Non-pigmented ciliary epithelial cell (primary cell): ENCODE data around the gene CLCNKA.
"Not testable (repeated sequence)": the region's sequence is repeated elsewhere in the genome, so short reads cannot be mapped to it uniquely, and the experiment has no call there.

Experiments used
- DNase-seq: peaks from one replicate; pipeline ENCODE4 v3.0.0-alpha.2; 2010; ENCODE audit warnings: low read depth

CLCNKA gene

DNA sequence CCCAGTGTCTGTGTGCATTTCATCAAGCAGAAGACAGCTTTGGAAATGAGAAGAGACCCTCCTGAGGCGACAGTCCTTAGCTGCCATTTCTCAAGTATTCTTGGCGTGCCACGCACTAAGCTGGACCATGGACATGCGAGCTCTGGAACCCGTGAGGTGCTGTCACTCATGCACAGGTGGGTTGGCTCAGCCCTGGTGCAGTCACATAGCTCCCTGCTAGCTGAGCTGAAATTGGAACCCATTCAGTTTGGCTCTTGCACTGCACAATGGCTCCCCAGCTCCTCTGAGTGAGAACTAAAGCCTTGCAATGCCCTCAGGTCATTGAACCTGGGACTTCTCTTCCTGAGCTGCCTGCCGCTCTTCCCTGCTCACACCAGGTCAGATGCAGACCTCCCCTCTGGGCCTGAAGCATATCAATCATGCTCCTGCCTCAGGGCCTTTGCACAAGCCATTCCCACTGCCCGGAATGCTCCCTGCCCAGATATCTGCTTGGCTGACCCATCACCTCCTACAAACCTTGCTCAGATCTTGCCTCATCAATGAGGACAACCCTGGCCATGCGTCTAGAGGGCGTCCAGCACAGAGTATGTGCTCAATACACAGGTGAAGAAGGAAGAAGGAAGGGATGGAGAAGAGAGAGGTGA, 24.1 kb upstream of the CLCNKA start:
- no peak for DNase-seq

DNA sequence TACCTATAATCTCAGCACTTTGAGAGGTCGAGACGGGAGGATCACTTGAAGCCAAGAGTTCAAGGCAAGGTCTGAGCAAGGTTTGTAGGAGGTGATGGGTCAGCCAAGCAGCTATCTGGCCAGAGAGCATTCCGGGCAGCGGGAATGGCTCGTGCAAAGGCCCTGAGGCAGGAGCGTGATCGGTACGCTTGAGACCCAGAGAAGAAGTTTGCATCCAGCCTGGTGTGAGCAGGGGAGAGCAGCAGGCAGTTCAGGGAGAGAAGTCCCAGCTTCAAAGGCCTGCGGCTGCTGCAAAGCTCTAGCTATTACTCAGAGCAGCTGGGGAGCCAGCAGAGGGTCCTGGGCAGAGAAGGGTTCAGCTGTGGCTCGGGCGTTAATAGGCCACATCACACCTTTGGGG, 22.9 kb upstream of the CLCNKA start:
- no peak for DNase-seq

DNA sequence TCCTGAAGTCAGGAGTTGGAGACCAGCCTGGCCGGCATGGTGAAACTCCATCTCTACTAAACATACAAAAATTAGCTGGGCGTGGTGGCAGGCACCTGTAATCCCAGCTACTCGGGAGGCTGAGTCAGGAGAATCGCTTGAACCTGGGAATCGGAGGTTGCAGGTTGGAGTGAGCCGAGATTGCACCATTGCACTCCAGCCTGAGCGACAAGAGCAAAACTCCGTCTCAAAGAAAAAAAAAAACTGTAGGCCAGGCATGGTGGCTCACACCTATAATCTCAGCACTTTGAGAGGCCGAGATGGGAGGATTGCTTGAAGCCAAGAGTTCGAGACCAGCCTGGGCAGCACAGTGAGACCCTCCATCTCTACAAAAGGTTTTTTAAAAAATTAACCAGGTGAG, 20.6 kb upstream of the CLCNKA start:
- DNase-seq: not testable (repeated sequence)

DNA sequence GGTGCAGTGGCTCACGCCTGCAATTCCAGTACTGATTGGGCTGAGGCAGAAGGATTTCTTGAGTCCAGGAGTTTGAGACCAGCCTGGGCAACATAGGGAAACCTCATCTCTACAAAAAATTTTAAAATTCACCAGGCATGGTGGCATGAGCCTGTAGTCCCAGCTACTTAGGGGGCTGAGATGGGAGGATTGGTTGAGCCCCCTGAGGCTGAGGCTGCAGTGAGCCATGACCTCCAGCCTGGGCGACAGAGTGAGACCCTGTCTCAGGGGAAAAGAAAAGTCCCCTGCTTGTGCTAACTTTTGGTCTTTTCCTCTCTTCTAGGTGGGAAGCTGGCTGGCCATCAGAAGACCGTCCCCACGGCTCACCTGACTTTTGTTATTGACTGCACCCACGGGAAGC, 16.2 kb upstream of the CLCNKA start:
- no peak for DNase-seq

DNA sequence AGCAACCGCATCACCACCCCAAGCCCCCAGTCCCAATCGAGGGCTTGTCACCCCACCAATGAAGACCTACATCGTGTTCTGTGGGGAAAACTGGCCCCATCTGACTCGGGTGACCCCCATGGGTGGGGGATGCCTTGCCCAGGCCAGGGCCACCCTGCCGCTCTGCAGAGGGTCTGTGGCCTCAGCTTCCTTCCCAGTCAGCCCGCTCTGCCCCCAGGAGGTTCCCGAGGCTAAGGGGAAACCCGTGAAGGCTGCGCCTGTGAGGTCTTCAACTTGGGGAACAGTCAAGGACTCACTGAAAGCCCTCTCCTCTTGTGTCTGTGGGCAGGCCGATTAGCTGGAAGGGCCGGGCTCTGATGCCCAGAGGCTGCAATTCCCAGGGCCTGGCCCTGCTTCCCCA, 15.8 kb upstream of the CLCNKA start:
- no peak for DNase-seq

DNA sequence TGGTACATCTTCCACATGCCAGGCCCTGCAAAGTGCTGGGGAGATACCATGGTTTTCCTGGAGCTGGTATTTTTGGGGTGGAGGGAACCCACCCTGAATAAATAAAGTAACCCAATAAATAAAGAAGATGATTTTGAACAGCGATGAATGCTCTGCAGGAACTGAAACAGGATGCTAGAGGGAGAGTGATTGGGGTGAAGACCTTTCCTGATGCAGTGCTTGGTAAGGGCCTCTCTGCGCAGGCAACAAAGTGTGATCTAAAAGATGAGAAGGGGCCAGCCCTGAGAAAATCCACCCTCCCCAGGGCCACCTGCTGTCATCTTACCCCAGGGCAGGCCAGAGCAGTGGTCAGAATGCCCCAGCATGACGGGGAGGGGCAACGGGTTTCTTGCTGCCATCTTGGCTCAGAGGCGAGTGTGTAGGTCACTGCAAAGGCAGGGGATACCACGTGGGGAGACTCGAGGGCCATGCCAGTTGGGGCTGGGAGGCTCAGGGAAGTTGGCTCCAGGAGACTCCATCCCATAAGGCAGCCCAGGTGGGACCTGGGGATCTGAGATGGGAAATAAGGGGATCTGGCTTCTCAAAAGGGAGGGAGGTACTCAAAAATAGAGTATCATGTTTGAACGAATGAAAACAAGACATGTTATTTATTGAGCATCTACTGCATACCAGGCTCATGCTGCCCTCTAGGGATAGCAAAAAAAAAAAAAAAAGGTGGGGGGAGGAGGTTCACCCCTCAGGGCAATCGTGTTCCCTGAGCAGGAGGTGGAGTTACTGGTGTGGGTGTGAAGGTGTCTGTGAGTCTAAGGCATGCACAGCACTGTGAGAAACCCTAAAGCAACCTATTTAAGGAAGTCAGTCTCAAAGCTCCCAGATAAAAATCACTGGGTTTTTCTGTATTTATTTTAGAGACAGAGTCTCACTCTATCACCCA, 15.0 kb upstream of the CLCNKA start:
- no peak for DNase-seq

DNA sequence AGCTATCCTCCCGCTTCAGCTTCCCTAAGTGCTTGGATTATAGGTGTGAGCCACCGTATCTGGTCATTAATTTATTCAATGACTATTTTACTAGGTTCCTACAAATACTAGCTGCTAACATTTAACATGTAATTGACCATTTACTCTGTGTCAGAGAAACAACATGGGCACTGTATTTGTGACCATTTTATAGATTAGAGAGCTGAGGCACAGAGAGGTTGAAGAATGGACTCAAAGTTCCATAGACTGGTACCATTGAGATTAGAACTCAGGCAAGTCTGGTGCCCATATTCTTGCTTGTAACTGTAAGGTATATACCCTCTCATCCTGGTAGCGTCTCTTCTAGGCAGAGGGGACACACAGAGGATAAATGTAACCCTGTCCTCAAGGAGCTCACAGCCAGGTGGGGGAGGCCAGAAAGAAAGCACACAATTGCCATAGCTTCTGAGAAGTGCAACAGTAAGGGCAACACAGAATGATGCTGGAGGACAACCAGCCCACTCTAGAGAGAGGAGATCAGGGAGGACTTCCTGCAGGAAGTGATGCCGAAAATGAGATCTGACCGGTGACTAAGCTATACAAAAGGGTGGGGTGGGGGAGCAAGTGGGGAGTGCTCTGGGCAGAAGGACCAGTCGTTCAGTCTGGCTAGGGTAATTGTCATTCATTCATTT, 14.0 kb upstream of the CLCNKA start:
- DNase-seq: no peak

DNA sequence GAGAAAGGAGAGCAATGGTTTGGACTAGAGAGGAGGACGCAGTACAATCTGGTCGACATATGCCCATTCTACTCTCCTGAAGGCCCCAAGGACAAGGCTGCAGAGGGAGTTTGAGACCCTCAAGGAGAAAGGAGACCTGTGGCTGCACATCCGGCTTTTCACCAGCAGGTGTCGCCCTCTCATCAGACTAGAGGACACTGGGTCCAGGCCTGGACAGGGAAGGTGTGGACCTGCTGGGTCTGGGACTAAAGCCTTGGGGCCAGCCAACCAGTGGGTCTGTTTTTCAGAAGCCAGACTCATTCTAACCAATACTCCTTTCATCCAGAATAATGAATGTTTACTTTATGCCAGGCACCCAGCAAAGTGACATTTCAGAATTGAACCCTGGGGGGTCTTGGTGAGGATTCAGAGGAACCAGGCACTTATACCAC, 12.8 kb upstream of the CLCNKA start:
- no peak for DNase-seq

DNA sequence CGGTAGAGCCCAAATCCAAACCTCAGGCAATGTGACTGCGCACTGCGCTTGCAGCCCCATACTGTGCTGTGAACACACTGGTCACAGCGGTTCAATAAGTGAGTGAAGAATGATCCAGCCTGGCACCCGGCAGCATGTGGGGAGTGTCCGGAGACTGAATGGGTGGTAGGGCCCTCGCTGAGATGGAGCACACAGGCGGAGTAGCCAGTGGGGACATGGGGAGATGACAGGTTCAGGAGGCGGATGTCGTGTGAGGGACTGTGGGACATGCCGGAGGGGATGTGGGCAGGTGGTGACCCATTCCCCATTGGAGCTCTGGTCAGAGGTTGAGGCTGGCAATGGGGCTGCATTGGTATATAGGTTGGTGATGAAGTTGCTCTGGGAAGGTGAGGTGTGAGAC, 12.2 kb upstream of the CLCNKA start:
- no peak for DNase-seq

DNA sequence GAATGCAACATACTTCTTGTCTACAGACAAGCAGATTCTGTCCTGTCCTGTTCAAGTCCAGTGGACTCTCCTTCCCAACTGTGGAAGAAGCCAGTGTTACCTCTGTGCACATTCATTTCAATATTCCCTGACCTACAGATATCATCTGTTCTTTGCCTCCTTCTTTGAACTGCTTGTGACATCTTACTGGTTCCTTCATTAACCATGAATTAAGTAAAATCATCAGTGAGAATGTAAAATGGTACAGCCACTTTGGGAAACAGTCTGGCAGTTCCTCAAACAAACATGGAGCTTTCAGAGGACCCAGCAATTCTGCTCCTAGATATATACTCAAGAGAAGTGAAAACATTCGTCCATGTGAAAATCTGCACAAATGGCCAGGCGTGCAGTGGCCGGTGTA, 11.0 kb upstream of the CLCNKA start:
- no peak for DNase-seq

DNA sequence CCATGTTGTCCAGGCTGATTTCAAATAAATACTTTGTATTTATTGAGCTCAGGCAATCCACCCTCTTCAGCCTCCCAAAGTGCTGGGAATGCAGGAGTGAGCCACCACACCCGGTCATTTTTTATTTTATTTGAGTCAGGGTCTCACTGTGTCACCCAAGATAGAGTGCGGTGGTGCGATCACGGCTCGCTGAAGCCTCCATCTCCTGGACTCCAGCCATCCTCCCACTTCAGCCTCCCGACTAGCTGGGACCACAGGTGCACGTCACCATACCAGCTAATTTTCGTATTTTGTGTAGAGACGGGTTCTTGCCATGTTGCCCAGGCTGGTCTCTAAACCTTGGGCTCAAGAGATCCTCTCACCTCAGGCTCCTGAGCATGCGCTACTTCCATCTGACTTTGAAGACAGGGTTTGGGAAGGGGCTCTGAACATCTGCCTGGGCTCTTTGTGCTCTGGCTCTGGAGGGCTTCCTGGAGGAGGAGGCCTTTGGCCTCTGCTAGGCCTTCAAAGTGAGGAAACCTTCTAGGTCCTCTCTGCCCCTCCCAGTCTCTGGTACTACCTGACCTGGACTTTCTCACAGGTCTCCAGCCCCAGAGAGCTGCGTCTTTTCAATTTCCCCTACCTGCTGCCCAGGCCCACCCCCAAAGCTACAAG, 9.8 kb upstream of the CLCNKA start:
- DNase-seq: no peak

DNA sequence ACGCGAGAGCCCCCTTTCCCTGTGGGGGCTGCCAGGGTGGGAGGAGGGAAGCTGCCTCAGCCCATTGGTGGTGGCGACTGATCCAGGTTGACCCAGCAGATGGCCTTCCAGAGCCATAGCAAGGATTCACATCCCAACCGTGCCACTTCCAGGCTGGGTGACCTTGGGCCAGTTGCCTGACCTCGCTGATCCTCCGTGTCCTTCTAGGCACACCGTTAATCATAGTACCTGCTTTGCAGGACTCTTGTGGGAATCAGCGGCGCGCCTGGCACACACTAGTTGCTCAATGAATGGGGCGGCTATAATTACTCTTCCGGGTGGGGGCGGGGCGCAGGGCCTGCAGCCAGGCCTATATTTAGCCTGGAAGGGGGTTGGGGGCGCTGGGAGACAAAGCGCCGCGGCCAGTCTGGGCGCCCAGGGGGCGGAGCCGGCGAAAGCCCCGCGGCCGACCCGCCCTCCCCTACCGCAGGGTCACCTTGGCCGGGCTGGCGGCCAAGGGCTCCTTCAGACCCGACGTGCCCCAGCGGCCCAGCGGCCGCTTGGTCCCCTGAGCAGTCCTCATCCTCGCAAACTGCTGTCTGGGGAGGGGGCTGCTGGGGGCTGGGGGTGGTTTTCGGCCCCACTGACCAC, 9.1 kb upstream of the CLCNKA start:
- no peak for DNase-seq

DNA sequence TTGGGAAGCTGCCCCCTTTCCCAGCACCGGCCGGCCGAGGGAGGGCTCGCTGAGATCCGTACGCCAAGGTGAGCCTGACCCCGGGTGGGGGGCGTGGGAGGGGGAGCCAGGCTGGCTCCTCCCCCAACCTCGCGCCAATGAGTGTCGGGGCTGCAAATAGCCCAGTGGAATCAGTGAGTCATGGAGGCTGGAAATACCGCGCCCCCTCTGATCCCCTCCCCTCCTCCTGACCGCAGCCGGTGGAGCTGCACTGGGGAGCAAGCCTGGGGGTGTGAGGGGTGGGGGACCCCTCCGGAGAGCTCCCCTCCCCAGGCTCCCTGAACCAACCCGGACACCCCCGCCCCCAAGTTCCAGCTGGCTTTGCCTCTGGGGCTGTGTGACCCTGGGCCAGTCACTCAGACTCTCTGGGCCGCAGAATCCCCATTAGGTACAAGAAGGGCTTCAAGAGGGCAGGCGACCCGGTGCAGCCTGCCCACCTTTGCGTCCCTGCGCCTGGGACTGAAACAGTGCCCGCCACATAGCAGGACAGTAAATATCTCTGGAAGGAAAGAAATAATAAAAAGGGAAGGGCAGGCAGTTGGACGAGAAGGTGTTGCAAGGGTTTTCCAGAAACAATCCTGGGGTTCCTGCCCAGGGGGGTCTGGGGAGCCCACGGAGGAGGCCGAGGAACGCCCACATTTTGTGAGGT, 8.5 kb upstream of the CLCNKA start:
- DNase-seq: no peak

DNA sequence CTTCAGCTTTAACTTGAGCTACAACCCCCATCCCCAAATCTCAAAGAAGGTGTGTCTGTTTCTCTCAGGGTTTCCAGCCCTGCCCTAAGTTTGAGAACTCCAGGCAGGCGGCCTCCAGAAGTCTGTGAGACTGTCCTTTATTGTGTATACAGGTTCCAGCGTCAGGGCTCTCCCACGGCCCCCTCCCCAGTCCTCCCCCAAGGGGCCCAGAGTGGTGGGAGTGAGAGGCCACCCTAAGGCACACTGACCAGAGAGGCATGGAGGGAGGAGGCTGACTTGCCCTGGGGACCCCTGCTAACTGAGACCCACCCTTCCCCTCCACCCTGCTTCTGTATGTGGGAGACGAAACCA, 8.0 kb upstream of the CLCNKA start:
- DNase-seq: no peak

DNA sequence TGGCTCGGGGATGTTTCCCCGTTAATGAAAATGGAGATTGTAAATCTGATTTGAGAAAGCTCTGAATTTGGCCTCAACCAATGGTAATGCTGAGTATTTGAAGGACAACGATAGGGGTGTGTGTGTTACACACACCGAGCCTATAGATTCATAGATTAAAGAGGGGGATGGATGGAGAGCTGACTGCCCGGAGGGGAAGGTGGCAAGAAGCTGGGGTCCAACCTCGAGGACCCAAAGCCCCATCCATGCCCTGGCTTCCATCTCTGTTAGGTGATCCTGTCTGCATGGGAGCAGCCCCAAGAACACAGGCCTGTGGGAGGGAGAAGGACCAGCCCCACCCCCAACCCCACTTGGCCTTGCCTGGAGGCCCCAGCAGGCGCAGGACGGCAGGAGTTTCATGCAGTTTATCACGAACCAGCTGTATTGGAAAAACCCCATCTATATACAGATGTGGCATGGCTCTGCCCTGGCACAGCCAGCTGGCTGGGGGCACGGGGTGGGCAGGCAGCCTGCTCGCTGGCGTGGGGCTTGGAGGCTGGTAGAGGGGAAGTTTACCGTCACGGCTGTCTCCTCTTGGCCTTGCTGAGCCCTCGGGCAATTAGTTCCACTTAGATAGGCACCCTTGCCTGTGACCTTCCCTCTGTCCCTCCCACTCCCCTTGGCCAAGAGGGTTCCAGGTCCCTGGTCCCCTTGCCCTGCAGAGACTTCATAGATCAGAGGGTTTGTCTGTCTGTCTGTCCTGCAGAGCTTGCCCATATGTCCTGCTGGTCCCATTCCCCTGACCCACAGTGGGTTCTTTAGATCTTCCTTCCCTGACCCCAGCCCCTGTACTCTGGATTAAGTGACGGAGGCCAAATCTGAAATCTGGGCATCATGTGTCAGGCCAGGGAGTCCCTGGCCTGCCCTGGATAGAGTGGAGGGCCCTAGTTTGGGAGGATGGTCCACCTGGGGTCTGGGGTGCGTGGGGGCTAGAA, 7.0 kb upstream of the CLCNKA start:
- DNase-seq: no peak

DNA sequence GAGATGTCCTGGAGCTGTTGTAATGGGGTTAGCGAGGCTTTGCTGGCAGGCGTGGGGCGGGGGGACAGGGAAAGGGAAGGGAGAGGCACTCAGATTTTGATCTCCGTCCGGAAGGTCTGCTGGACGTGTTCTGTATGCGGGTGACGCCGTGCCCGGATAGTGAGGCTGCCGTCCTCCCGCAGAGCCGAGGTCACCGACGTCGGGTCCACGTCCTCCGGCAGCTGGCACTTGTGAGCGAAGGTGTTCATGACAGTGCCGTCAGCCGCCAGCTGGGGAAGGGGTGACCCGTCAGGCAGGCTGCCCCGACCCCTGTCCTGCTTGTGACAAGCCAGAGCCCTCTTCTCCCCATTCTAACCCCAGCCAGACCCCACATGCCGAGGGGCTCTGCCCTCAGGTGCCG, 6.3 kb upstream of the CLCNKA start:
- DNase-seq: no peak

DNA sequence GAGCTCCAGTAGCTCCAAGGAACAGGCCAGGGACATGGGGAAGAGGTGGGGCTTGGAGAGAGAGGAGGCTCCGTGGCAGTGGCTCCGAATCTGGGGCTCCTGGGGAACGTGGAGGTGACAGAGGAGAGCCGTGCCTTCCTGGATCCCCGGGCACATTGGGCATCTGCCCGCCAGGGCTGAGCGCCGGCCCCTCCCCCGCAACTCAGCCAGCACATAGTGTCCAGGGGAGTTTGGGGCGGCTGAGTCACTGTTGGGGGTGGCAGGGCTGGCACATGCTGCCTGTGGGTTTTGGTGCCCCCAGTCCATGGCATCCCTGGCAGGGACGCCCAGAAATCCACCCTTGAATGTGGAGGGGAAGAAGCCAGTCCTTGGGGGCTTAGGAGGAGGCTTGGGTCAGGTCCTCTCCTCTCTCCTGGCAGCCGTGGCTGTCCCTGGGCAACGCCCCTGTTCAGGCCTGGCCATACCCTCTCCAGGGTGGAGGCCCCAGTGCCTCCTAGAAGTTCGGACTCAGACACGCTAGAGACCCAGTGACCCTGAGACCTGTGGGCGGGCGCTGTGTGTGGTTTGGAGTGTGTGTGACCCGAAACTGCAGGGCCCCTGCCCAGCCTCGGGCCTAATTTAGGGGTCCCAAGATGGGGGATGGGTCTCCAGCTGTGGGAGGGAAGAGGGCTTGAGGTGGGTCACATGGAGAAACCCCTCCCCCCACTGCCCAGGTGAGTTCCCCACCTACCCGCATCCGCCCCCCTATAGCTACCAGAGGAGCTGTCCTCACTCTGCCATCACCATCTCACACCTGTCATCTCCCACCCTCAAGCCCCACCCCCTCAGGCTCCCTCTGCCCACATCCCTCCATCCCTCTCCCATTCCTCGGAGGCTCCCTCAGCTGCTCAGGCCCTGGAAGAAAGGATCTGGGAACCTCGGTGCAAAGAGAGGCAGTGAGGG, 5.6 kb upstream of the CLCNKA start:
- DNase-seq: no peak

DNA sequence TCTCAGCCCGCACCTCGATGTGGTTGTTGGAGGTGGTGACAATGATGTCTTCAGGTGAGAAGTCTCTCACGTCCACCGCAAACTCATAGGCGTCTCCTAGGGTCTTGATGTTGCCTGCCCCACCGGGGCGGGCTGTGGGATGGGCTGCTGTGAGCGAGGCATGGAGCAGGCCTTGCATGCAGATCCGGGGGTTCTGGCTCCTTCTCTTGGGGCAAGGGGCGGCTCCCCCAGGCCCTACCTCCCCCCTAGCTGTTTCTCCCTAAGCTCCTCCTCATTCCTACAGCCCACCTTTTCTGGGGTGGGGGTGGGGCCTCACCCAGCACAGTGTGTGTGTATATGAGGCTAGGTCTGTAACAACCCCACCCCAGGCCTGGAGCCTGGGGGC, 4.8 kb upstream of the CLCNKA start:
- DNase-seq: no peak
